GM12878 (cell line): ENCODE measurements around the gene RNF175. TPM values are rescaled to one million over a fixed set of nuclear protein-coding genes. Genes with fewer than 3 reads are reported as not detected.

Source experiments
- ATAC-seq: fragments of 200-7000 bp; cut with Tn5 transposase; 3 replicates; pipeline ENCODE4 v1.9.1; 2020; ENCODE audit warnings: mild to moderate bottlenecking, moderate library complexity
- BruUV-seq: library from RNA; stranded (reverse); fragments of 400-500 nt; replicated peaks from 2 replicates; lab custom pipeline; 2021; lab: Mats Ljungman, UMichigan
- CTCF ChIA-PET: fragments of 300-600 bp; sonication (Branson Sonifier 250); formaldehyde crosslinking; extraction: SDS; loops from one replicate; lab custom pipeline; 2021; ENCODE audit warnings: inconsistent platforms; lab: Yijun Ruan, JAX
- POLR2A ChIA-PET: fragments of 350-600 bp; formaldehyde crosslinking; extraction: SDS; loops from one replicate; lab custom pipeline; 2021; ENCODE audit warnings: inconsistent platforms; lab: Charles Lee
- RAD21 ChIA-PET: fragments of 300-600 bp; sonication (Branson Sonifier 250); formaldehyde crosslinking; loops from one replicate; lab custom pipeline; 2023; ENCODE audit warnings: antibody characterized with exemption; ENCODE audit not compliant: unreplicated experiment; lab: Charles Lee
- SMC1A ChIA-PET: fragments of 300-600 bp; sonication (Branson Sonifier 250); formaldehyde crosslinking; loops from one replicate; lab custom pipeline; 2023; ENCODE audit not compliant: unreplicated experiment, uncharacterized antibody; lab: Charles Lee
- DNase-seq: peaks from one replicate; pipeline ENCODE4 v3.0.0-alpha.2; 2011; ENCODE audit warnings: low read depth, low spot score
- FAIRE-seq: peaks from 3 replicates; lab custom pipeline; 2011; peaks lifted over from hg19 to GRCh38; lab: Jason Lieb, UNC
- H2AFZ ChIP-seq: 2 replicates; pipeline ENCODE4 v1.6.0; 2011; ENCODE audit warnings: low read depth, low read length, control low read depth; ENCODE audit not compliant: control insufficient read depth
- H3K27ac ChIP-seq: 2 replicates; pipeline ENCODE4 v1.5.1; 2011; ENCODE audit warnings: control low read depth; ENCODE audit not compliant: control insufficient read depth, insufficient read depth
- H3K27me3 ChIP-seq, 2 experiments: replicated peaks in 1 of 2; 2 replicates each; pipeline versions ENCODE4 v1.6.0 to v1.6.1; 2011; ENCODE audit warnings: low read length in 1 of 2; ENCODE audit not compliant: control insufficient read depth in 2 of 2, insufficient read depth in 2 of 2
- H3K36me3 ChIP-seq, 2 experiments: 2 replicates each; pipeline ENCODE4 v1.5.1; 2011; ENCODE audit warnings: low read length in 1 of 2; ENCODE audit not compliant: control insufficient read depth in 2 of 2, insufficient read depth in 2 of 2
- H3K4me1 ChIP-seq: 2 replicates; pipeline ENCODE4 v1.6.1; 2011; ENCODE audit warnings: mild to moderate bottlenecking, low read length, moderate library complexity, mixed read lengths; ENCODE audit not compliant: control insufficient read depth, insufficient read depth
- H3K4me2 ChIP-seq: 2 replicates; pipeline ENCODE4 v1.6.0; 2011; ENCODE audit warnings: control low read depth; ENCODE audit not compliant: control insufficient read depth, insufficient read depth
- H3K4me3 ChIP-seq: fragments of 200-600 bp; sonication (generic); 2 replicates; pipeline ENCODE4 v1.5.1; 2016
- H3K79me2 ChIP-seq: 2 replicates; pipeline ENCODE4 v1.6.0; 2011; ENCODE audit warnings: low read length; ENCODE audit not compliant: control insufficient read depth, insufficient read depth
- H3K9ac ChIP-seq: 2 replicates; pipeline ENCODE4 v1.8.0; 2011; ENCODE audit warnings: low read length, control low read depth, mixed read lengths; ENCODE audit not compliant: control insufficient read depth, insufficient read depth
- H3K9me3 ChIP-seq: replicated peaks from 3 replicates; pipeline ENCODE4 v1.5.1; 2011; ENCODE audit warnings: mild to moderate bottlenecking, low read length; ENCODE audit not compliant: control insufficient read depth, insufficient read depth
- H4K20me1 ChIP-seq: 2 replicates; pipeline ENCODE4 v1.6.0; 2011; ENCODE audit not compliant: control insufficient read depth, insufficient read depth
- E4F1 ChIP-seq: fragments of 450-650 bp; IDR thresholded peaks from 2 replicates; pipeline ENCODE4 v1.6.1; 2018; ENCODE audit warnings: borderline replicate concordance, mild to moderate bottlenecking; ENCODE audit not compliant: partially characterized antibody
- EGR1 ChIP-seq, 2 experiments: IDR thresholded peaks; 1 replicate in 1 of 2; 2 replicates in 1 of 2; pipeline ENCODE4 v1.6.1; 2011 to 2012; ENCODE audit warnings: low read depth in 2 of 2, low read length in 2 of 2, borderline replicate concordance in 1 of 2, mild to moderate bottlenecking in 1 of 2, moderate library complexity in 1 of 2
- ETV6 ChIP-seq, 2 experiments: fragments of 450-650 bp in 1 of 2; IDR thresholded peaks in 1 of 2; conservative IDR thresholded peaks in 1 of 2; 2 replicates each; pipeline ENCODE4 v1.6.1; 2014; ENCODE audit warnings: antibody characterized with exemption in 1 of 2, borderline replicate concordance in 1 of 2, low read depth in 1 of 2, mild to moderate bottlenecking in 1 of 2, moderate library complexity in 1 of 2
- GATAD2B ChIP-seq: fragments of 450-650 bp; conservative IDR thresholded peaks from 2 replicates; pipeline ENCODE4 v1.6.1; 2017; ENCODE audit warnings: low read depth, mild to moderate bottlenecking, moderate library complexity
- JUND ChIP-seq: IDR thresholded peaks from 2 replicates; pipeline ENCODE4 v1.6.1; 2012; ENCODE audit warnings: low read depth, mild to moderate bottlenecking, low read length, improper control_type of control experiment, moderate library complexity
- MXI1 ChIP-seq: fragments of 150-350 bp; IDR thresholded peaks from 2 replicates; pipeline ENCODE4 v1.6.1; 2011; ENCODE audit warnings: low read depth, mild to moderate bottlenecking, inconsistent platforms, low read length, improper control_type of control experiment
- POU2F2 ChIP-seq: IDR thresholded peaks from 3 replicates; pipeline ENCODE4 v1.6.1; 2011; ENCODE audit warnings: low read depth, mild to moderate bottlenecking, low read length, borderline replicate concordance
- RELB ChIP-seq: fragments of 450-650 bp; IDR thresholded peaks from 2 replicates; pipeline ENCODE4 v1.6.1; 2017; ENCODE audit warnings: low read depth, mild to moderate bottlenecking, moderate library complexity
- SIN3A ChIP-seq: IDR thresholded peaks from 2 replicates; pipeline ENCODE4 v1.6.1; 2012; ENCODE audit warnings: low read depth, low read length, improper control_type of control experiment
- SMAD1 ChIP-seq: fragments of 450-650 bp; IDR thresholded peaks from 2 replicates; pipeline ENCODE4 v1.6.1; 2018; ENCODE audit warnings: mild to moderate bottlenecking, low read depth; ENCODE audit not compliant: partially characterized antibody
- SMAD5 ChIP-seq: IDR thresholded peaks from 2 replicates; pipeline ENCODE4 v1.6.1; 2016; ENCODE audit warnings: antibody characterized with exemption, low read depth
- SMARCA5 ChIP-seq: fragments of 450-650 bp; IDR thresholded peaks from 2 replicates; pipeline ENCODE4 v1.6.1; 2017; ENCODE audit warnings: mild to moderate bottlenecking
- SUPT20H ChIP-seq: IDR thresholded peaks from 2 replicates; pipeline ENCODE4 v1.6.1; 2011; ENCODE audit warnings: low read depth, mild to moderate bottlenecking, low read length, moderate library complexity, borderline replicate concordance; ENCODE audit not compliant: control insufficient read depth
- TBL1XR1 ChIP-seq: IDR thresholded peaks from 2 replicates; pipeline ENCODE4 v1.6.1; 2012; ENCODE audit warnings: low read depth, low read length, improper control_type of control experiment
- TCF3 ChIP-seq: IDR thresholded peaks from 2 replicates; pipeline ENCODE4 v1.6.1; 2012; ENCODE audit warnings: low read depth, mild to moderate bottlenecking, low read length, borderline replicate concordance; ENCODE audit not compliant: insufficient read depth
- ZZZ3 ChIP-seq: IDR thresholded peaks from 2 replicates; pipeline ENCODE4 v1.6.1; 2011; ENCODE audit warnings: low read depth; ENCODE audit not compliant: control insufficient read depth, insufficient read length
- WGBS: methylation state at CpG from one replicate; pipeline ENCODE4 v1.1.6; 2016; ENCODE audit warnings: low lambda C conversion rate; ENCODE audit not compliant: insufficient replicate concordance, insufficient coverage; ENCODE audit errors: missing lambda C conversion rate; 5-methylcytosine and 5-hydroxymethylcytosine counted together
- in situ Hi-C: fragments of 300-500 bp; cut with MboI; formaldehyde crosslinking; loops from 9 replicates; pipeline ENCODE4 v1.14.3; 2018; ENCODE audit warnings: mixed read lengths
- intact Hi-C: fragments of 100-400 bp; cut with micrococcal nuclease; formaldehyde crosslinking; loops from one replicate; pipeline ENCODE4 v1.14.2; 2022; ENCODE audit not compliant: unreplicated experiment
- polyA plus RNA-seq, 11 experiments: library from polyadenylated mRNA; depleted of rRNA in 4 of 11; unstranded in 6 of 11; stranded (reverse) in 5 of 11; fragments of >200 nt; fragmentation: Nextera tagmentation in 4 of 11; fragmentation: Illumina TruSeq in 1 of 11; extraction: Ambion mirVana in 4 of 11; extraction: Trizol in 1 of 11; gene quantifications; 1 replicate in 1 of 11; 2 replicates in 10 of 11; pipeline versions ENCODE4 v1.2.1 to v1.2.3, GENCODE V29; 2011 to 2016; ENCODE audit warnings: inconsistent platforms in 2 of 11, missing spikeins in 2 of 11, low read depth in 1 of 11
- total RNA-seq, 4 experiments: library from RNA; depleted of rRNA in 3 of 4; stranded (reverse); fragments of >200 nt in 3 of 4; fragmentation: Illumina TruSeq in 1 of 4; extraction: Trizol in 1 of 4; gene quantifications; 2 replicates each; pipeline versions ENCODE4 v1.2.1 to v1.2.3, GENCODE V29; 2013 to 2021

The RNF175 gene
- total and polyA plus RNA-seq, 10 of the 15 experiments (the other 5 are each of a cell fraction or from before 2014, with no cell fraction given), result not detected

GRCh38 chr4:153747406-153747955 lies 12.3 kb downstream of the RNF175 start:
- Histone ChIP-seq H3K4me3 (no peak overlapping the region), H3K27me3 (no peaks in the 10 kb centered on the region; a peak in 1 of 4 replicates), H3K79me2 (no peaks in the 10 kb centered on the region), H3K4me1 (no peaks in the 10 kb centered on the region), H3K4me2 (no peak overlapping the region), H2AFZ (no peak overlapping the region), H3K27ac (no peak overlapping the region), H3K9me3 (no peaks in the 10 kb centered on the region), H3K9ac (no peak overlapping the region), H3K36me3 (no peaks in the 10 kb centered on the region)
- DNase-seq, result no peak
- SMC1A ChIA-PET, result no interaction called here
- BruUV-seq, result no TSS peak
- no peak for ATAC-seq
- CTCF ChIA-PET, result interaction anchor here (0.7 to 4.1 kb wide), 2 partner anchors 14 to 176 kb away, joined by 4 to 20 read pairs; no protein-coding TSS in a partner anchor
- FAIRE-seq, result no peak
- POLR2A ChIA-PET, result no interaction called here
- in situ Hi-C loops, result loop anchor here (10.0 kb wide), 1 partner anchor 403 kb away; the partner anchor contains the start of gene MND1
- no peak for TF ChIP-seq RELB
- TF ChIP-seq EGR1 (IDR thresholded peaks at IDR 0.05; ENCODE audit: borderline replicate concordance in 1 of 2, low read depth in 2 of 2, low read length in 2 of 2), result no peak
- TF ChIP-seq POU2F2, result no peak
- no peak for TF ChIP-seq GATAD2B
- no peak for TF ChIP-seq TCF3
- no peak for TF ChIP-seq SUPT20H
- TF ChIP-seq TBL1XR1, result no peak
- TF ChIP-seq SMARCA5, result no peak
- no peak for TF ChIP-seq ZZZ3
- no peak for TF ChIP-seq SMAD5
- no peak for TF ChIP-seq SIN3A
- no peak for TF ChIP-seq JUND
- TF ChIP-seq SMAD1, result no peak
- no peak for TF ChIP-seq E4F1
- no peak for TF ChIP-seq MXI1
- TF ChIP-seq ETV6 (conservative IDR thresholded peaks at IDR 0.05 in 1 of 2, IDR thresholded peaks at IDR 0.05 in 1 of 2; ENCODE audit: borderline replicate concordance in 1 of 2, low read depth in 1 of 2), result no peak
- TF ChIP-seq, all 136 proteins: peak for 0
- 31% methylated on average over 4 of the region's 4 CpGs for WGBS
- H4K20me1 ChIP-seq, result no peaks in the 10 kb centered on the region
- RAD21 ChIA-PET, result no interaction called here
- intact Hi-C loops, result no loop called here
